Fibroblast of peridontal ligament (primary cell): ENCODE results near the gene MAJIN.

ENCODE experiments used
- DNase-seq: peaks from one replicate; pipeline ENCODE4 v3.0.0-alpha.2; 2010; ENCODE audit errors: extremely low read depth

The MAJIN gene

GRCh38 chr11:64932324-64932723 is 39.6 kb downstream of the MAJIN start:
- DNase-seq, result no peak

DNA sequence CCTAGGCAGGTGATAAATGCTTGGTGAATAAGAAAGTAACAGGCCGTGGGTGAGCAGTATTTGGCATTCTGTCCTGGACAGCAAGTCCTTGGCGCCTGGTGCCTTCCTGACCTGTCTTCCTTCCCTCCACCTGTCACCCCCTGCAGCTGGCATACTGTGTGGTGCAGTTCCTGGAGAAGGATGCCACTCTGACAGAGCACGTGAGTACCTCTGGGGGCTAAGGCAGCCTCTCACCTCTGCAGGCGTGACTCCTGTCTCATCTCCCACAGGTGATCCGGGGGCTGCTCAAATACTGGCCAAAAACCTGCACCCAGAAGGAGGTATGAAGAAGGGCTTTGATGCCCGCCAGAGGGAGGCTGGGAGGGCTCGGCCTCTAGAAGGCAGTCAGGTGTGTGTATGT is 40.6 kb downstream of the MAJIN start:
- DNase-seq, result no peak

- no peak for DNase-seq
Measured at GRCh38 chr11:64930340-64930739, 41.6 kb downstream of the MAJIN start.

- DNase-seq, result no peak
Measured at GRCh38 chr11:64929625-64930024, 42.3 kb downstream of the MAJIN start.

DNA sequence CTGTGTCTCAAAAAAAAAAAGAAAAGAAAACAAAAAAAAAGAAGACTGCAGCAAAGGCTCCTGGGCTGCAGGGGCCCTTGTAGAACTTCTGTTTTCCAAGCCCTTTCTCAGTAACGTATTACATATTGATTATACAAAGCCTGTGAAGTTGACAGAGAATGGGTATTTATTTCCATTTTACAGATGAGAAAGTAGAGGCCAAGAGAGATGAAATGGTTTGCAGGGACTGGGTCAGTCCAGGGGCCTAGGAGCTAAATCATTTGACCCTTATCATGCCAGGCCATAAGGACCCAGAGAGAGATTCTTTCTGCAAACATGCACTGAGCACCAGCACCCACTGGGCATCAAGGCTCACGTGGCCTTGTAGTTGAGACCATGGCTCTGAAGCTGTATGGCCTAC is 43.0 kb downstream of the MAJIN start:
- no peak for DNase-seq

DNA sequence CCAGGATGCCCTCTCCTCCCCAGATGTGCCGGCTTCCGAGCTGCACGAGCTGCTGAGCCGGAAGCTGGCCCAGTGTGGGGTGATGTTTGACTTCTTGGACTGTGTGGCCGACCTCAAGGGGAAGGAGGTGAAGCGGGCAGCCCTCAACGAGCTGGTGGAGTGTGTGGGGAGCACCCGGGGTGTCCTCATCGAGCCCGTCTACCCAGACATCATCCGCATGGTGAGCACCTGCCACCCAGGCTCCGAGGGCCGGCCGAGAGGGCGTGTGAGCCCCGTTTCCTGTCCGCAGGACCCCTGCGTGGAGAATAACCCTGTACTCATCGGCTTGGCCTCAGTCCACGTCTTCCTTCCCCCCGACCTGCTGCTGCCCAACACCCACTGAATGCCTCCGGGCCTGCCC is 45.2 kb downstream of the MAJIN start:
- DNase-seq, result no peak

DNA sequence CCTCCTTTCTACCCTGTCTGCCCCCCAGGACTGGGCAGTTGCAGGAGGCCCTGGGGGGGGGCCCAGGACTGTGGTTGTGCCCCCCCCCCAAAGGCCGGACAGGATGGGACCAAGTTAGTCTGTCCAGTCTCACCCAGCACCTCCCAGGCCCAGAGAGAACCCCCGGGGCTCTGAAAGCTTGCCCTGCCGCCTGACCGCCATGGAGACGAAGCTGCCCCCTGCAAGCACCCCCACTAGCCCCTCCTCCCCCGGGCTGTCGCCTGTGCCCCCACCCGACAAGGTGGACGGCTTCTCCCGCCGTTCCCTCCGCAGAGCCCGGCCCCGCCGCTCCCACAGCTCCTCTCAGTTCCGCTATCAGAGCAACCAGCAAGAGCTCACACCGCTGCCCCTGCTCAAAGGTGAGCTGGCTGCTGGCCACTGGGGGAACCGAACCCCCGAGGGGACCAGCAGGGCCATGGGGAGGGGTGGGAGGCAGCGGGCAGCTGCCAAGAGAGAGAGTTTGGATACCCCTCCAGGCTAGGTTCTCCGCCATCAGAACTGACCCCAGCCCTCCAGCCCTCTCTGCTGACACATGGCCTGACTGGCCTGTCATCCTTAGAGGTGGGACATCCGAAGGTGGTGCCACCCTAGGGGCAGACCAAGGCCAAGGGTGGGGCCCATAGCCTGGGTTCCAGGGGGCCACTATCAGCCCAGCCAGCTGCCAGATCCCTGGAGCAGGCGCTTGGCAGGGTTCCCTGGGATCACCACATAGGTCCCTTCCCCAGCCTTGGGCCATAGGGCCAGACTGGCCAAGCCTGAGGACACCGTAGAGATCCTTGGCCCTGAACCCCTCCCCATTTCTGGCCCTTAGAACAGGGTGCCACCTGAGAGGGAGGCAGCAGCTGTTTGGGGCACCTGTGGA is 46.1 kb downstream of the MAJIN start:
- DNase-seq, result no peak

DNA sequence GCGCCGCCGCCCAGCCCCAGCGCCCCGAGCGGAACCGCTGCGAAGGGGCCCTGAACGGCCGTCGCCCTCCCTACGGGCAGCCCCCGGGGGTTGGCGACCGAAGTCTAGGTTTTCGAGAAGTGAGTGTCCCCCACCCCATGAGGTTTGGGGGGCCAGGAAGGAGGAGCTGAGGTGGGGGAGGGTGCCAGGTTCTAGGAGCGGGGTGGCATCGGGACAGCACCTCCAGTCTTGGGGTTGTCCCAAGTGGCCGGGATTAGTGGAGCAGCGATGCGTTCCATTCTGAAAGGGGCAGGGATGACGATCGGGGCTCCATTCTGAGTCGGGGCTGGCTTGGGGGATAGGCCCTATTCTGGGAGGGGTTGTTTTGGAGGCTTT is 47.0 kb downstream of the MAJIN start:
- DNase-seq, result no peak

- peak; percentile 90 for DNase-seq
Measured at GRCh38 chr11:64923944-64924909, 47.7 kb downstream of the MAJIN start, which contains the start of gene PPP2R5B. TSS of gene PPP2R5B (plus strand) at chr11:64924689. CDS start at chr11:64925735, 1,046 bp downstream.

DNA sequence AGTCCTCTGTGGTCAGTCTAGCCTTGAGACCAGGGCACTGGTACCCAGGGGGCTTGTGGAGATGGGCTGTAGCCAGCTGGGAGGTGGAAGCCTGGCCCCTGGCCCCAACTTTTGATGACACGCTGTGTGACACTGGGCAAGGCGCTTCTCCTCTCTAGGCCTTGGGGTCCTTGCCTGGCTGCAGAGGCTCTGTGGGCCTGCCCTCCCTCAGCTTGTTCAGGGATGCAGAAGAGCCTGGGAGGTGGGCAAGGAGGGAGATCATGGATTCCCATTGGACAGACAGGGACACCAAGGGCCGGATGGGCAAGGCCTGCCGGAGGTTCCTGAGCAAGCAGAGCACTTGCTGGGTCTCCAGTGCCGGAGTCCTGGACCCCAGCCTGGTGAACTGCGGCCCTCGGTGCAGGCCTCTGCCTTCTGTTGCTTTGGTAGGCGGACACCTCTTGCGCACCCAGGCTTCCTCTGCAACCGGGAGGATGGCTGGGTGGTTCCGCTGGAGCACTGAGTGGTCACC is 48.7 kb downstream of the MAJIN start:
- no peak for DNase-seq

DNA sequence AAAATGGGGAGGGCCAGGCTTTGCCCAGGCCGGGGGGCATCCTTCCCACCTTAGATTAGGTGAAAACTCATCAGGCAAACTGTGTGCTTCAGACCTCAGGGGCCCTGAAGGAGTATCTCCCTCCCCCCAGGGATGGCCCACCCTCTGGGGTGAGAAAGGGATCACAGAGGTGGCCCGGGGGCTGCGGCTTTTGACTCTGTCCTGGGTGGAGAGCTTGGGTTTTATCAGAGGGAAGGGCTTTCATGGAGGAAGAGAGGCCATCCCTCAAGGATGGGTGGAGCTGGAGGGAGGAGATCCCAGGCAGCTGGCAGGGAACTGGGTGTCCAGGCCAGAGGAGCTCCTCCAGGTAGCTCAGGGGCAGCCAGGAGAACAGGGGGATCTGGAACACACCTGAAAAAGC is 50.5 kb downstream of the MAJIN start:
- DNase-seq, result no peak

- no peak for DNase-seq
Measured at GRCh38 chr11:64920124-64920523, 51.8 kb downstream of the MAJIN start.

GRCh38 chr11:64919627-64920026 is 52.3 kb downstream of the MAJIN start:
- no peak for DNase-seq

GRCh38 chr11:64918017-64918416 is 53.9 kb downstream of the MAJIN start:
- peak; percentile 76 for DNase-seq

GRCh38 chr11:64917663-64917995 is 54.3 kb downstream of the MAJIN start:
- no peak for DNase-seq

- DNase-seq, result peak; percentile 99
Measured at GRCh38 chr11:64916775-64917662, 54.9 kb downstream of the MAJIN start, which contains the start of gene ATG2A. TSS of gene ATG2A (minus strand) at chr11:64917209. CDS start at chr11:64917135, 74 bp downstream.

GRCh38 chr11:64916040-64916774 is 55.7 kb downstream of the MAJIN start:
- DNase-seq, result peak; percentile 35

DNA sequence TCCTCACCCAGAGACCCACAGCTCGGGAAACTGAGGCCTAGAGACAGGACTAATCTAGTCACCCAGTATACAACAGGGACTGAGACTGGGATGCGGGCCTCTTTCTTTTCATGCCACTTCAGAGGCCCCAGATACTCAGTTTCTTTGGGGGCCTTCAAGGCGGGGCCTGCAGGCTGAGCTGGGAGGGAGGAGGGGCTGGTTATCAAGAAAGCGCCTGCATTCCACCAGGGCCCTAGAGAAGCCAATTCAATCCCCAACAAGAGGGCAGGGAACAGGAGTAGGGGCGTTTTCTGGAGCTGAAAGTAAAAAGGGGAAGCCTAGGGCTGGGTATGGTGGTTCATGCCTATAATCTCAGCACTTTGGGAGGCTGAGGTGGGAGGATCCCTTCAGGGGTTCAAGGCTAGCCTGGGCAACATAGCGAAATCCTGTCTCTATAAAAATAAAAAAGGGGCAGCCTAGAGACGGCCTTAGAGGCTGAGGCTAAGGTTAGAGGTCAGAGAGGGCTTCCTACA is 56.5 kb downstream of the MAJIN start:
- DNase-seq, result no peak

GRCh38 chr11:64914123-64914522 is 57.8 kb downstream of the MAJIN start:
- DNase-seq, result no peak

DNA sequence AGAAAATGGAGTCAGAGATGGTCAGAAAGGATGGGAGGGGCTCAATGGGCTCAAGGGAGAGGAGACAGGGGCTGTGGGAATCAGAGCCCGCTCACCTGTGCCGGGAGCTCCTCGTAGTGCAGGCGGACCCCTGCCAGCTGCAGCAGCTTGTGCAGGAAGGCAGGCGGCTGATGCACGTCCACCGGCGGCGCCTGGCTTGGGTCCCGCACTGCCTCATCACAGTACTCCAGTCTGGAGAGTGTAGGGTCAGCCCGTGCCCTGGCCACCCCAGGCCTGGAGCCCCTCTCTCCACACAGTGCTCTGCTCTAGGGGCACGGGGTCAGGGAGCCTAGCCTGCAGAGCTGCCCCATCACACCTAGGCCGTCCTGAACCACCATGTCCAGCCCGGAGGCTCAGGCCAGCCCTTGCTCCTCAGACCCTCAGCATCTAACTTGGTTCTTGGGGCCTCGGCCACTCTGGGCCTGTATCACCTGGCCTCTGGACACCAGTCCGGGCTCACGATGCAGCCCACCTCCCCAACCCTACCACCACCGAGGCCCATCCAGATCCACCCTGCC is 58.7 kb downstream of the MAJIN start:
- DNase-seq, result no peak
